Sigmoid colon (tissue), 4 donors: ENCODE measurements around the gene SLC27A2.

ENCODE experiments used
- CTCF ChIP-seq, 4 experiments: fragments of 450-650 bp in 3 of 4; fragments of 200-600 bp in 1 of 4; IDR thresholded peaks; one replicate each; pipeline ENCODE4 v1.5.1; 2016 to 2019; ENCODE audit warnings: antibody characterized with exemption in 4 of 4, mild to moderate bottlenecking in 3 of 4, moderate library complexity in 2 of 4
- EP300 ChIP-seq, 4 donors: sonication (generic); formaldehyde crosslinking; IDR thresholded peaks; one replicate each; pipeline ENCODE4 v1.6.1; 2017; ENCODE audit warnings: antibody characterized with exemption in 4 of 4

GRCh38 chr15:50224606-50225005 lies 42.6 kb downstream of the SLC27A2 start:
- TF ChIP-seq CTCF (IDR thresholded peaks at IDR 0.05), result no peak
- TF ChIP-seq EP300 (IDR thresholded peaks at IDR 0.05), result no peak
